Activated naive CD8-positive, alpha-beta T cell treated with anti-CD3 and anti-CD28 coated beads, Interleukin-2, amount 10 ng/mL, durations not matched to agents 7 days and 5 days (primary cell): ENCODE results near the gene BTBD18. TPM values are rescaled to one million over a fixed set of nuclear protein-coding genes. Genes with fewer than 3 reads are reported as not detected.
"Not testable (repeated sequence)": the region's sequence is repeated elsewhere in the genome, so short reads cannot be mapped to it uniquely, and the experiment has no call there.

ENCODE experiments used
- ATAC-seq: fragments of 150-1000 bp; cut with Tn5 transposase; one replicate; pipeline ENCODE4 v1.10.0; 2021; ENCODE audit warnings: low read depth, moderate library complexity
- POLR2A ChIA-PET: fragments of 350-600 bp; sonication (Branson Sonifier 250); formaldehyde crosslinking; loops from one replicate; lab custom pipeline; 2021; ENCODE audit warnings: antibody characterized with exemption; lab: Charles Lee
- DNase-seq: peaks from one replicate; pipeline ENCODE4 v3.0.0; 2021
- H3K27ac Mint-ChIP-seq: one replicate; pipeline ENCODE4 v1.8.0; 2022; ENCODE audit warnings: mild to moderate bottlenecking, mixed read lengths
- H3K27me3 Mint-ChIP-seq: one replicate; pipeline ENCODE4 v1.8.0; 2022; ENCODE audit warnings: mild to moderate bottlenecking, moderate library complexity, mixed read lengths
- H3K36me3 Mint-ChIP-seq: one replicate; pipeline ENCODE4 v1.8.0; 2021; ENCODE audit warnings: mild to moderate bottlenecking, mixed read lengths
- H3K4me1 Mint-ChIP-seq: one replicate; pipeline ENCODE4 v1.8.0; 2021; ENCODE audit warnings: mixed read lengths
- H3K4me3 Mint-ChIP-seq: one replicate; pipeline ENCODE4 v1.8.0; 2022; ENCODE audit warnings: mild to moderate bottlenecking, moderate library complexity, mixed read lengths
- H3K9me3 Mint-ChIP-seq: one replicate; pipeline ENCODE4 v1.8.0; 2021; ENCODE audit warnings: mixed read lengths
- total RNA-seq, 2 experiments: library from RNA; stranded (reverse); gene quantifications; one replicate each; pipeline ENCODE4 v1.2.3, GENCODE V29; 2021

Gene BTBD18
- total RNA-seq, 2 experiments from 2014 or later = not detected

DNA sequence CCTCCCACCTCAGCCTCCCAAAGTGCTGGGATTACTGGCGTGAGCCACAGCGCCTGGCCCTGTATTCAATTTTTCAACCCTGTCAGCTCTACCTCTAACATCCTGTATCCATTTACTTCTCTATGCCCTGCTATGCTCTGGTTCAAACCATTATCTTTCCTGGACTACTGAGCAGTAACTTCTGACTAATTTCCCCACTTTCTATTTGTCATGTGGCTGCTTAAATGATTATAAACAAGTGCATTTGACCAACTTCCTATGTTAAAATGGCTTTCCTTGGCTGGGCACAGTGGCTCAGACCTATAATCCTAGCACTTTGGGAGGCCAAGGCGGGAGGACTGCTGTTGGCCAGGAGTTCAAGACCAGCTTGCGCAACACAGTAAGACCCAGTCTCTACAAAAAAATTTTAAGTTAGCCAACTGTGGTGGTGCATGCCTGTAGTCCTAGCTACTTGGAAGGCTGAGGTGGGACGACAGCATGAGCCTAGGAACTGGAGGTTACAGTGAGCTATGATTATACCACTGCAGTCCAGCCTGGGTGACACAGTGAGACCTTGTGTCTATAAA lies 41.7 kb downstream of the BTBD18 start:
- DNase-seq (no peak), ATAC-seq (no peak)
- H3K27ac Mint-ChIP-seq = no peak overlapping the region
- no peaks in the 10 kb centered on the region for H3K9me3 Mint-ChIP-seq
- no peak overlapping the region for H3K4me3 Mint-ChIP-seq
- POLR2A ChIA-PET = interaction anchor here (1.0 kb wide), 1 partner anchor 8 kb away, joined by 3 read pairs; no protein-coding TSS in a partner anchor
- peaks cover 36% of the 10 kb centered on the region for H3K4me1 Mint-ChIP-seq
- no peaks in the 10 kb centered on the region for H3K27me3 Mint-ChIP-seq
- peaks cover 6% of the 10 kb centered on the region for H3K36me3 Mint-ChIP-seq

DNA sequence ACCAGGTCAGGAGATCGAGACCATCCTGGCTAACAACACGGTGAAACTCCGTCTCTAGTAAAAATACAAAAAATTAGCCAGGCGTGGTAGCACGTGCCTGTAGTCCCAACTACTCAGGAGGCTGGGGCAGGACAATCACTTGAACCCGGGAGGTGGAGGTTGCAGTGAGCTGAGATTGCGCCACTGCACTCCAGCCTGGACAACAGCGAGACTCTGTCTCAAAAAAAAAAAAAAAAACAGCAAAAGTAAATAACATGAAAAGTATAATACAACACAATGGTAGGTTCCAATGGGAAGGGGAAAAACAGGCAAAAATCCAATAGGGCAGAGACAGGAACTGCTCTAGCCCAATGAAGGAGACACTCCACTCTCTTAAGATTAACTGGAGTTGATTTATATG lies 46.2 kb downstream of the BTBD18 start:
- H3K9me3 Mint-ChIP-seq, ATAC-seq, H3K27ac Mint-ChIP-seq, H3K27me3 Mint-ChIP-seq, POLR2A ChIA-PET, DNase-seq, H3K4me3 Mint-ChIP-seq: not testable (repeated sequence)
- Mint-ChIP-seq H3K4me1 (peaks cover 15% of the 10 kb centered on the region), H3K36me3 (peaks cover 22% of the 10 kb centered on the region)

- POLR2A ChIA-PET = no interaction called here
- no peak for DNase-seq
- Mint-ChIP-seq H3K9me3 (no peaks in the 10 kb centered on the region), H3K27ac (no peak overlapping the region), H3K4me3 (no peak overlapping the region), H3K4me1 (peaks cover 12% of the 10 kb centered on the region), H3K36me3 (peaks cover 21% of the 10 kb centered on the region), H3K27me3 (no peaks in the 10 kb centered on the region)
- ATAC-seq = no peak
Measured at GRCh38 chr11:57704932-57705331, 46.7 kb downstream of the BTBD18 start.

DNA sequence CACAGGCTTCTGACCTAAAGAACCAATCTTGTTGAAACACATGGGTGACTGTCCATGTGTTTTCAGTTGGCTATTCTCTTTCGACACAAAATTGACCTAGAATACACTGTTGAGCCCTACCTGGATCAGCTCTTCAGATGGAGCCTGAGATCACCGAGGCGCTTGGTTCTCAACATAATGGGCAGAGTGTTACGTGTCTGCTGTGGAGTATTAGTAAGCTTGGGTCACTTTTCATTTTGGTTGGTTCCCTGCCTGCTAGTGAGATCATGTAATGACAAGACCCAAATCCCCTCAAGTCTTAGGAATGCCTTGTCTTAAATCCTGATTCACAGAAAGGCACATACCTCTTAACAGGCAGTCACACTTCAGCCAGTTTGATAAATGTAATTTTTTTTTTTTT lies 48.3 kb downstream of the BTBD18 start:
- Mint-ChIP-seq H3K27ac (no peak overlapping the region), H3K4me3 (no peak overlapping the region)
- POLR2A ChIA-PET = interaction anchor here (0.7 to 1.2 kb wide), 3 partner anchors 8 to 36 kb away, joined by 5 to 7 read pairs (median 6); partner anchors contain the start of gene MED19

DNA sequence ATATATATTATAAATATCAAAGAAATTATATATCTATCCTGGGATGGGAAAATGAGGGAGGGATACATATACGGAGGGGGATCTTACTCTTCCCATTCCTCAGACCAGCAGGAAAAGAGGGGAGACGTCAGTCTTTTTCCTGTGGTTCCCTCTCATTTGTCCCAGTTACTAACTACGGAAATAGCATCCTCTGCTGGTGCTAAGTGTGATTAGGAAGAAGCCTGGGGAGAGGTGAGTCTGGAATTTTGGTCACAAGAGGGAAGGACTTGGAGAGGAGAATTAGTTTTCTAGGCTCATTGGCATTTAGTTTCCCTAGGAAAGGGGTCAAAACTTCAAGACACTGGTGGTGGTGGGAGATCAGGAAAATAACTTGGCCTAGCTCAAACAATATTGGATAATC lies 51.2 kb downstream of the BTBD18 start:
- no peak overlapping the region for H3K27ac Mint-ChIP-seq
- DNase-seq (no peak), ATAC-seq (no peak)
- POLR2A ChIA-PET = interaction anchor here (1.1 kb wide), 1 partner anchor 11 kb away, joined by 4 read pairs; the partner anchor contains the start of gene MED19
- no peaks in the 10 kb centered on the region for H3K4me1 Mint-ChIP-seq
- no peak overlapping the region for H3K4me3 Mint-ChIP-seq
- H3K36me3 Mint-ChIP-seq = peaks cover 34% of the 10 kb centered on the region
- no peaks in the 10 kb centered on the region for H3K27me3 Mint-ChIP-seq
- no peaks in the 10 kb centered on the region for H3K9me3 Mint-ChIP-seq

More for the DNA sequence above, 48.3 kb downstream of the BTBD18 start:
- Mint-ChIP-seq H3K27me3 (no peaks in the 10 kb centered on the region), H3K9me3 (no peaks in the 10 kb centered on the region), H3K36me3 (peaks cover 27% of the 10 kb centered on the region), H3K4me1 (peaks cover 4% of the 10 kb centered on the region)
- ATAC-seq (no peak), DNase-seq (no peak)

DNA sequence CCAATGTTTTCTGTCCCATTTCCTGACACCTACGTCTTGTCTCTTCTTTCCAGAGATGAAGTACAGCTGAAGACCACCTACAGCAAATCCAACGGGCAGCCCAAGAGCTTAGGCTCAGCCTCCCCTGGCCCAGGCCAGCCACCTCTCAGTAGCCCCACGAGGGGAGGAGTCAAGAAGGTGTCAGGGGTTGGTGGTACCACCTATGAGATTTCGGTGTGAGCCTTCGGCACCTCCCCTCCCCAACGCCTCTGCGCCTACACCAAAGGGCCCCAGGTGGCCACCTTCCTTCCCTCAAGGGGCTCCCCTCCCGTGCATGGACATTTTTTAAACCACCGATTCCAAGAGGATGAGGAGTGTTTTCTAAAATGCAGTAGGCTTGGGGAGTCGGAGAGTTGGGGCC lies 51.8 kb downstream of the BTBD18 start:
- ATAC-seq (no peak), DNase-seq (no peak)
- POLR2A ChIA-PET = no interaction called here
- Mint-ChIP-seq H3K4me1 (no peaks in the 10 kb centered on the region), H3K27ac (no peak overlapping the region), H3K36me3 (peaks cover 34% of the 10 kb centered on the region), H3K4me3 (no peak overlapping the region), H3K27me3 (no peaks in the 10 kb centered on the region), H3K9me3 (no peaks in the 10 kb centered on the region)

GRCh38 chr11:57698843-57699365 lies 52.7 kb downstream of the BTBD18 start:
- H3K27ac Mint-ChIP-seq = no peak overlapping the region
- no peak overlapping the region for H3K4me3 Mint-ChIP-seq
- no peak for DNase-seq
- no peaks in the 10 kb centered on the region for H3K9me3 Mint-ChIP-seq
- no peak for ATAC-seq
- H3K4me1 Mint-ChIP-seq = no peaks in the 10 kb centered on the region
- H3K36me3 Mint-ChIP-seq = peaks cover 27% of the 10 kb centered on the region
- POLR2A ChIA-PET = interaction anchor here (1.3 kb wide), 1 partner anchor 13 kb away, joined by 5 read pairs; the partner anchor contains the start of genes MED19 and TMX2
- no peaks in the 10 kb centered on the region for H3K27me3 Mint-ChIP-seq

Other genes starting within 250 kb of the BTBD18 start
- gene SLC43A1, start 236.1 kb downstream of the BTBD18 start, total RNA-seq = 10 to 100 TPM; 28.2 to 28.8 TPM
- 10 to 100 TPM; 44.0 to 48.1 TPM for gene TIMM10, start 221.1 kb downstream of the BTBD18 start, total RNA-seq
- gene SMTNL1, start 214.2 kb downstream of the BTBD18 start, total RNA-seq = not detected
- 100 to 1,000 TPM; 220 to 221 TPM for gene UBE2L6, start 184.1 kb downstream of the BTBD18 start, total RNA-seq
- gene SERPING1, start 154.1 kb downstream of the BTBD18 start, total RNA-seq = under 1 TPM; 0.45 to 0.61 TPM
- gene YPEL4, start 101.9 kb downstream of the BTBD18 start, total RNA-seq = 1 to 10 TPM; 6.9 to 7.1 TPM
- gene CLP1, start 94.1 kb downstream of the BTBD18 start, total RNA-seq = 10 to 100 TPM; 17.3 to 18.2 TPM
- 10 to 100 TPM; 76.3 to 78.4 TPM for gene ZDHHC5, start 83.7 kb downstream of the BTBD18 start, total RNA-seq
- gene MED19, start 39.6 kb downstream of the BTBD18 start, total RNA-seq = 10 to 100 TPM; 13.1 to 14.0 TPM
- 10 to 100 TPM; 61.6 to 64.7 TPM for gene TMX2, start 39.2 kb downstream of the BTBD18 start, total RNA-seq
- gene SELENOH, start 10.3 kb downstream of the BTBD18 start, total RNA-seq = 100 to 1,000 TPM; 176 to 178 TPM
- 10 to 100 TPM in 1 of 2 experiments, 1 to 10 TPM in 1; 9.3 to 11.2 TPM for gene CTNND1, start 10.0 kb upstream of the BTBD18 start, total RNA-seq